Gastrocnemius medialis (tissue), 4 donors: ENCODE results near the gene PSMA4.

Source experiments
- POLR2A ChIP-seq, 2 donors: fragments of 450-650 bp; IDR thresholded peaks; one replicate each; pipeline ENCODE4 v1.6.1; 2017; ENCODE audit warnings: antibody characterized with exemption in 2 of 2, mild to moderate bottlenecking in 2 of 2, moderate library complexity in 2 of 2
- TF ChIP-seq, protein P1 (sequence below), 5 experiments: fragments of 450-650 bp in 3 of 5; fragments of 200-600 bp in 2 of 5; sonication (generic) in 2 of 5; IDR thresholded peaks in 4 of 5; conservative IDR thresholded peaks in 1 of 5; 1 replicate in 4 of 5; 2 replicates in 1 of 5; pipeline ENCODE4 v1.5.1; 2016 to 2019; ENCODE audit warnings: antibody characterized with exemption in 5 of 5, mild to moderate bottlenecking in 3 of 5, moderate library complexity in 3 of 5

- TF ChIP-seq, protein P1, sequence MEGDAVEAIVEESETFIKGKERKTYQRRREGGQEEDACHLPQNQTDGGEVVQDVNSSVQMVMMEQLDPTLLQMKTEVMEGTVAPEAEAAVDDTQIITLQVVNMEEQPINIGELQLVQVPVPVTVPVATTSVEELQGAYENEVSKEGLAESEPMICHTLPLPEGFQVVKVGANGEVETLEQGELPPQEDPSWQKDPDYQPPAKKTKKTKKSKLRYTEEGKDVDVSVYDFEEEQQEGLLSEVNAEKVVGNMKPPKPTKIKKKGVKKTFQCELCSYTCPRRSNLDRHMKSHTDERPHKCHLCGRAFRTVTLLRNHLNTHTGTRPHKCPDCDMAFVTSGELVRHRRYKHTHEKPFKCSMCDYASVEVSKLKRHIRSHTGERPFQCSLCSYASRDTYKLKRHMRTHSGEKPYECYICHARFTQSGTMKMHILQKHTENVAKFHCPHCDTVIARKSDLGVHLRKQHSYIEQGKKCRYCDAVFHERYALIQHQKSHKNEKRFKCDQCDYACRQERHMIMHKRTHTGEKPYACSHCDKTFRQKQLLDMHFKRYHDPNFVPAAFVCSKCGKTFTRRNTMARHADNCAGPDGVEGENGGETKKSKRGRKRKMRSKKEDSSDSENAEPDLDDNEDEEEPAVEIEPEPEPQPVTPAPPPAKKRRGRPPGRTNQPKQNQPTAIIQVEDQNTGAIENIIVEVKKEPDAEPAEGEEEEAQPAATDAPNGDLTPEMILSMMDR (IDR thresholded peaks at IDR 0.05 in 4 of 5, conservative IDR thresholded peaks at IDR 0.05 in 1 of 5): no peak
- TF ChIP-seq POLR2A (IDR thresholded peaks at IDR 0.05): no peak
These were observed 32.0 kb upstream of the PSMA4 start for GRCh38 chr15:78508272-78508671.
